CD4-positive, alpha-beta memory T cell (primary cell): ENCODE measurements around the gene MBOAT2. TPM values are rescaled to one million over a fixed set of nuclear protein-coding genes. Genes with fewer than 3 reads are reported as not detected.
A peak's percentile ranks its signal among the peaks of the same experiment; 100 is the strongest.

Source experiments
- CTCF ChIA-PET: fragments of 350-600 bp; sonication (Branson Sonifier 250); formaldehyde crosslinking; loops from one replicate; lab custom pipeline; 2021; ENCODE audit warnings: inconsistent platforms; ENCODE audit not compliant: partially characterized antibody; lab: Charles Lee
- POLR2A ChIA-PET: fragments of 350-600 bp; sonication (Branson Sonifier 250); formaldehyde crosslinking; loops from one replicate; lab custom pipeline; 2021; ENCODE audit not compliant: partially characterized antibody; lab: Charles Lee
- DNase-seq, 5 donors: peaks; one replicate each; pipeline versions ENCODE4 v3.0.0 to v3.0.0-alpha.2; 2020 to 2022; ENCODE audit warnings: mixed read lengths in 1 of 5
- H3K27ac ChIP-seq: one replicate; pipeline ENCODE4 v1.7.0; 2013; ENCODE audit warnings: low read depth, low read length
- H3K27me3 ChIP-seq: 2 replicates; pipeline ENCODE4 v1.7.0; 2013; ENCODE audit warnings: mild to moderate bottlenecking, low read length, moderate library complexity; ENCODE audit not compliant: insufficient read depth
- H3K36me3 ChIP-seq: 2 replicates; pipeline ENCODE4 v1.7.0; 2013; ENCODE audit warnings: mild to moderate bottlenecking, low read length, moderate library complexity; ENCODE audit not compliant: insufficient read depth
- H3K4me1 ChIP-seq: 2 replicates; pipeline ENCODE4 v1.7.0; 2013; ENCODE audit warnings: mild to moderate bottlenecking, low read length, moderate library complexity; ENCODE audit not compliant: insufficient read depth
- H3K4me3 ChIP-seq, 2 donors: one replicate each; pipeline ENCODE4 v1.7.0; 2013; ENCODE audit warnings: low read length in 2 of 2, mild to moderate bottlenecking in 1 of 2
- H3K9me3 ChIP-seq, 2 donors: one replicate each; pipeline ENCODE4 v1.7.0; 2013; ENCODE audit warnings: low read length in 2 of 2, control low read depth in 1 of 2; ENCODE audit not compliant: control insufficient read depth in 1 of 2
- H3K27ac Mint-ChIP-seq, 7 donors: one replicate each; pipeline ENCODE4 v1.8.0; 2020 to 2021; ENCODE audit warnings: mixed read lengths in 7 of 7, mild to moderate bottlenecking in 6 of 7, inconsistent platforms in 3 of 7, moderate library complexity in 3 of 7
- H3K27me3 Mint-ChIP-seq, 2 donors: one replicate each; pipeline ENCODE4 v1.8.0; 2020 to 2021; ENCODE audit warnings: mixed read lengths in 2 of 2
- H3K36me3 Mint-ChIP-seq, 2 donors: one replicate each; pipeline ENCODE4 v1.8.0; 2020 to 2021; ENCODE audit warnings: mixed read lengths in 2 of 2, inconsistent platforms in 1 of 2, mild to moderate bottlenecking in 1 of 2
- H3K4me1 Mint-ChIP-seq, 4 donors: one replicate each; pipeline ENCODE4 v1.8.0; 2020 to 2021; ENCODE audit warnings: mixed read lengths in 4 of 4, mild to moderate bottlenecking in 1 of 4
- H3K4me3 Mint-ChIP-seq, 8 donors: one replicate each; pipeline ENCODE4 v1.8.0; 2020 to 2021; ENCODE audit warnings: mixed read lengths in 8 of 8, mild to moderate bottlenecking in 7 of 8, moderate library complexity in 6 of 8, inconsistent platforms in 3 of 8
- H3K9me3 Mint-ChIP-seq, 8 donors: one replicate each; pipeline ENCODE4 v1.8.0; 2020 to 2021; ENCODE audit warnings: mixed read lengths in 8 of 8, mild to moderate bottlenecking in 5 of 8, inconsistent platforms in 3 of 8, moderate library complexity in 1 of 8
- intact Hi-C: fragments of 100-400 bp; cut with micrococcal nuclease; formaldehyde crosslinking; loops from one replicate; pipeline ENCODE4 v1.15.1; 2023
- polyA plus RNA-seq, 2 donors: library from polyadenylated mRNA; unstranded; fragments of 300-500 nt; fragmentation: Illumina TruSeq; gene quantifications; one replicate each; pipeline ENCODE4 v1.2.3, GENCODE V29; 2021
- total RNA-seq, 2 experiments: library from RNA; stranded (reverse); gene quantifications; one replicate each; pipeline ENCODE4 v1.2.3, GENCODE V29; 2021

MBOAT2 gene
- total and polyA plus RNA-seq, 4 experiments from 2014 or later: 0.20 to 2.0 (median 1.7) TPM

GRCh38 chr2:9037166-9037565 lies 33.7 kb upstream of the MBOAT2 start:
- ChIA-PET POLR2A (no interaction called here), CTCF (interaction anchor here (0.6 kb wide), 1 partner anchor 115 kb away, joined by 3 read pairs; no protein-coding TSS in a partner anchor)
- Histone ChIP-seq H3K36me3 (no peaks in the 10 kb centered on the region), H3K27ac (no peak overlapping the region), H3K27me3 (peaks cover 3% of the 10 kb centered on the region), H3K4me3 (no peak overlapping the region), H3K4me1 (no peaks in the 10 kb centered on the region), H3K9me3 (no peaks in the 10 kb centered on the region)
- no peak overlapping the region for H3K27ac Mint-ChIP-seq
- no peak for DNase-seq
- peaks cover 0 to 5% (median 1%) of the 10 kb centered on the region in 4 donors for H3K4me1 Mint-ChIP-seq
- H3K27me3 Mint-ChIP-seq: peaks cover 22 to 26% of the 10 kb centered on the region in 2 donors
- intact Hi-C loops: no loop called here
- H3K9me3 Mint-ChIP-seq: peaks cover 0 to 12% (median 7%) of the 10 kb centered on the region in 8 donors
- peaks cover 0 to 6% of the 10 kb centered on the region in 2 donors for H3K36me3 Mint-ChIP-seq
- no peak overlapping the region for H3K4me3 Mint-ChIP-seq

GRCh38 chr2:9033385-9034168 lies 30.1 kb upstream of the MBOAT2 start:
- peaks cover 4% of the 10 kb centered on the region for H3K27me3 ChIP-seq
- Mint-ChIP-seq H3K4me1 (peaks cover 0 to 5% (median 1%) of the 10 kb centered on the region in 4 donors), H3K27ac (no peak overlapping the region), H3K4me3 (peak overlapping the region in 1 of 8 donors; percentile 43), H3K9me3 (peaks cover 0 to 11% (median 6%) of the 10 kb centered on the region in 8 donors), H3K36me3 (peaks cover 0 to 6% of the 10 kb centered on the region in 2 donors), H3K27me3 (peaks cover 24 to 37% of the 10 kb centered on the region in 2 donors)
- no peaks in the 10 kb centered on the region for H3K36me3 ChIP-seq
- no peak overlapping the region for H3K4me3 ChIP-seq
- ChIA-PET CTCF (no interaction called here), POLR2A (no interaction called here)
- no peak overlapping the region for H3K27ac ChIP-seq
- H3K9me3 ChIP-seq: no peaks in the 10 kb centered on the region
- intact Hi-C loops: no loop called here
- H3K4me1 ChIP-seq: no peaks in the 10 kb centered on the region
- DNase-seq: no peak

- POLR2A ChIA-PET: no interaction called here
These were observed 29.2 kb upstream of the MBOAT2 start for GRCh38 chr2:9032536-9033255.

GRCh38 chr2:9032121-9032520 lies 28.6 kb upstream of the MBOAT2 start:
- no peaks in the 10 kb centered on the region for H3K4me1 ChIP-seq
- H3K4me3 Mint-ChIP-seq: no peak overlapping the region
- H3K36me3 ChIP-seq: no peaks in the 10 kb centered on the region
- H3K27ac Mint-ChIP-seq: no peak overlapping the region
- intact Hi-C loops: no loop called here
- peaks cover 7% of the 10 kb centered on the region for H3K27me3 ChIP-seq
- no peaks in the 10 kb centered on the region for H3K36me3 Mint-ChIP-seq
- no peaks in the 10 kb centered on the region for H3K9me3 ChIP-seq
- peaks cover 0 to 2% (median 0%) of the 10 kb centered on the region in 8 donors for H3K9me3 Mint-ChIP-seq
- peaks cover 25 to 31% of the 10 kb centered on the region in 2 donors for H3K27me3 Mint-ChIP-seq
- ChIA-PET CTCF (no interaction called here), POLR2A (no interaction called here)
- H3K4me3 ChIP-seq: no peak overlapping the region
- no peak for DNase-seq
- no peak overlapping the region for H3K27ac ChIP-seq
- peaks cover 0 to 5% (median 1%) of the 10 kb centered on the region in 4 donors for H3K4me1 Mint-ChIP-seq

More at GRCh38 chr2:9032536-9033255, 29.2 kb upstream of the MBOAT2 start:
- DNase-seq: no peak
- Histone ChIP-seq H3K27me3 (peaks cover 6% of the 10 kb centered on the region), H3K4me1 (no peaks in the 10 kb centered on the region), H3K4me3 (no peak overlapping the region), H3K36me3 (no peaks in the 10 kb centered on the region), H3K27ac (no peak overlapping the region), H3K9me3 (no peaks in the 10 kb centered on the region)
- Mint-ChIP-seq H3K27me3 (peaks cover 26 to 32% of the 10 kb centered on the region in 2 donors), H3K36me3 (no peaks in the 10 kb centered on the region), H3K9me3 (peaks cover 0 to 6% (median 0%) of the 10 kb centered on the region in 8 donors), H3K4me1 (peaks cover 0 to 5% (median 1%) of the 10 kb centered on the region in 4 donors), H3K4me3 (no peak overlapping the region), H3K27ac (no peak overlapping the region)
- intact Hi-C loops: no loop called here
- CTCF ChIA-PET: no interaction called here

GRCh38 chr2:9031246-9031645 lies 27.8 kb upstream of the MBOAT2 start:
- ChIA-PET CTCF (no interaction called here), POLR2A (no interaction called here)
- peaks cover 23 to 32% of the 10 kb centered on the region in 2 donors for H3K27me3 Mint-ChIP-seq
- H3K36me3 Mint-ChIP-seq: no peaks in the 10 kb centered on the region
- H3K4me1 Mint-ChIP-seq: peaks cover 0 to 5% (median 1%) of the 10 kb centered on the region in 4 donors
- H3K36me3 ChIP-seq: no peaks in the 10 kb centered on the region
- H3K9me3 Mint-ChIP-seq: peaks cover 0 to 2% (median 0%) of the 10 kb centered on the region in 8 donors
- no peak overlapping the region for H3K4me3 Mint-ChIP-seq
- intact Hi-C loops: no loop called here
- no peaks in the 10 kb centered on the region for H3K4me1 ChIP-seq
- H3K27me3 ChIP-seq: peaks cover 7% of the 10 kb centered on the region
- no peaks in the 10 kb centered on the region for H3K9me3 ChIP-seq
- no peak overlapping the region for H3K4me3 ChIP-seq
- no peak for DNase-seq
- no peak overlapping the region for H3K27ac ChIP-seq
- H3K27ac Mint-ChIP-seq: no peak overlapping the region

GRCh38 chr2:9030841-9031240 lies 27.4 kb upstream of the MBOAT2 start:
- H3K27ac ChIP-seq: no peak overlapping the region
- no peaks in the 10 kb centered on the region for H3K4me1 ChIP-seq
- CTCF ChIA-PET: no interaction called here
- POLR2A ChIA-PET: no interaction called here
- Mint-ChIP-seq H3K27ac (no peak overlapping the region), H3K36me3 (no peaks in the 10 kb centered on the region), H3K4me1 (peaks cover 0 to 5% (median 1%) of the 10 kb centered on the region in 4 donors), H3K9me3 (peaks cover 0 to 2% (median 0%) of the 10 kb centered on the region in 8 donors), H3K27me3 (peaks cover 22 to 32% of the 10 kb centered on the region in 2 donors), H3K4me3 (no peak overlapping the region)
- no peak overlapping the region for H3K4me3 ChIP-seq
- H3K27me3 ChIP-seq: peaks cover 7% of the 10 kb centered on the region
- intact Hi-C loops: no loop called here
- no peak for DNase-seq
- H3K36me3 ChIP-seq: no peaks in the 10 kb centered on the region
- no peaks in the 10 kb centered on the region for H3K9me3 ChIP-seq

GRCh38 chr2:9030190-9030589 lies 26.7 kb upstream of the MBOAT2 start:
- DNase-seq: no peak
- Mint-ChIP-seq H3K27ac (no peak overlapping the region), H3K36me3 (no peaks in the 10 kb centered on the region), H3K27me3 (peaks cover 21 to 35% of the 10 kb centered on the region in 2 donors), H3K4me1 (peaks cover 0 to 5% (median 1%) of the 10 kb centered on the region in 4 donors), H3K9me3 (peaks cover 0 to 2% (median 0%) of the 10 kb centered on the region in 8 donors), H3K4me3 (no peak overlapping the region)
- Histone ChIP-seq H3K27ac (no peak overlapping the region), H3K27me3 (peaks cover 7% of the 10 kb centered on the region), H3K4me1 (no peaks in the 10 kb centered on the region), H3K36me3 (no peaks in the 10 kb centered on the region), H3K4me3 (no peak overlapping the region), H3K9me3 (no peaks in the 10 kb centered on the region)
- ChIA-PET POLR2A (no interaction called here), CTCF (no interaction called here)
- intact Hi-C loops: no loop called here
